Measurements from ENCODE around the gene MS4A8. TPM values are rescaled to one million over a fixed set of nuclear protein-coding genes. Genes with fewer than 3 reads are reported as not detected.
"Not testable (repeated sequence)": the region's sequence is repeated elsewhere in the genome, so short reads cannot be mapped to it uniquely, and the experiment has no call there.

MS4A8 gene
- total and polyA plus RNA-seq, 10 of the 15 experiments (the other 5 are each of a cell fraction or from before 2014, with no cell fraction given) = 0.04 TPM; not detected in 9

- no peak for TF ChIP-seq ASH2L (IDR thresholded peaks at IDR 0.05; ENCODE audit: borderline replicate concordance, low read depth)
- no peak for TF ChIP-seq BMI1 (IDR thresholded peaks at IDR 0.05; ENCODE audit: borderline replicate concordance)
Measured at GRCh38 chr11:60711276-60711675, 11.9 kb downstream of the MS4A8 start (continued).

- ATAC-seq; H3K4me2 ChIP-seq (ENCODE audit: control insufficient read depth, insufficient read depth); DNase-seq (ENCODE audit: low read depth, low spot score); H3K9me3 ChIP-seq (replicated peaks; ENCODE audit: control insufficient read depth, insufficient read depth, low read length); BruUV-seq (replicated peaks); RAD21 ChIA-PET (ENCODE audit: unreplicated experiment); SMC1A ChIA-PET (ENCODE audit: uncharacterized antibody, unreplicated experiment); H3K4me1 ChIP-seq (ENCODE audit: control insufficient read depth, insufficient read depth, low read length); in situ Hi-C loops (cut with MboI); H2AFZ ChIP-seq (ENCODE audit: control insufficient read depth, low read depth, low read length); H4K20me1 ChIP-seq (ENCODE audit: control insufficient read depth, insufficient read depth); CTCF ChIA-PET; H3K9ac ChIP-seq (ENCODE audit: control insufficient read depth, insufficient read depth, low read length); POLR2A ChIA-PET; intact Hi-C loops (cut with micrococcal nuclease; ENCODE audit: unreplicated experiment); H3K4me3 ChIP-seq; FAIRE-seq; H3K79me2 ChIP-seq (ENCODE audit: control insufficient read depth, insufficient read depth, low read length); H3K27ac ChIP-seq (ENCODE audit: control insufficient read depth, insufficient read depth); H3K27me3 ChIP-seq (replicated peaks in 1 of 2; ENCODE audit: control insufficient read depth in 2 of 2, insufficient read depth in 2 of 2, low read length in 1 of 2); H3K36me3 ChIP-seq (ENCODE audit: control insufficient read depth in 2 of 2, insufficient read depth in 2 of 2, low read length in 1 of 2): not testable (repeated sequence)
- 52% methylated on average over 6 of the region's 6 CpGs for WGBS (ENCODE audit: insufficient coverage, insufficient replicate concordance, low lambda C conversion rate, missing lambda C conversion rate)
Measured at GRCh38 chr11:60713423-60713822, 14.0 kb downstream of the MS4A8 start.

GRCh38 chr11:60717956-60718355, 18.5 kb downstream of the MS4A8 start:
- no peak overlapping the region for H3K4me3 ChIP-seq
- CTCF ChIA-PET = no interaction called here
- H3K36me3 ChIP-seq (ENCODE audit: control insufficient read depth in 2 of 2, insufficient read depth in 2 of 2, low read length in 1 of 2) = no peaks in the 10 kb centered on the region
- no peaks in the 10 kb centered on the region for H3K79me2 ChIP-seq (ENCODE audit: control insufficient read depth, insufficient read depth, low read length)
- no peaks in the 10 kb centered on the region; a peak in 1 of 4 replicates for H3K27me3 ChIP-seq (replicated peaks in 1 of 2; ENCODE audit: control insufficient read depth in 2 of 2, insufficient read depth in 2 of 2, low read length in 1 of 2)
- POLR2A ChIA-PET = no interaction called here
- in situ Hi-C loops (cut with MboI) (no loop called here), intact Hi-C loops (cut with micrococcal nuclease; ENCODE audit: unreplicated experiment) (no loop called here)
- FAIRE-seq (no peak), ATAC-seq (no peak), DNase-seq (ENCODE audit: low read depth, low spot score) (no peak)
- H2AFZ ChIP-seq (ENCODE audit: control insufficient read depth, low read depth, low read length) = no peak overlapping the region
- H3K4me1 ChIP-seq (ENCODE audit: control insufficient read depth, insufficient read depth, low read length) = no peaks in the 10 kb centered on the region
- H3K27ac ChIP-seq (ENCODE audit: control insufficient read depth, insufficient read depth) = no peak overlapping the region
- no peaks in the 10 kb centered on the region for H4K20me1 ChIP-seq (ENCODE audit: control insufficient read depth, insufficient read depth)
- SMC1A ChIA-PET (ENCODE audit: uncharacterized antibody, unreplicated experiment) = interaction anchor here (1.3 to 1.5 kb wide), 2 partner anchors 21 to 110 kb away, joined by 3 to 5 read pairs; no protein-coding TSS in a partner anchor
- no TSS peak for BruUV-seq (replicated peaks)
- WGBS (ENCODE audit: insufficient coverage, insufficient replicate concordance, low lambda C conversion rate, missing lambda C conversion rate) = 9% methylated on average over 5 of the region's 5 CpGs
- RAD21 ChIA-PET (ENCODE audit: unreplicated experiment) = no interaction called here
- no peak overlapping the region for H3K9ac ChIP-seq (ENCODE audit: control insufficient read depth, insufficient read depth, low read length)
- no peak overlapping the region for H3K4me2 ChIP-seq (ENCODE audit: control insufficient read depth, insufficient read depth)
- H3K9me3 ChIP-seq (replicated peaks; ENCODE audit: control insufficient read depth, insufficient read depth, low read length) = peaks cover 6% of the 10 kb centered on the region; the same call in 2 of the 3 replicates
- TF ChIP-seq POLR2A (IDR thresholded peaks at IDR 0.05; ENCODE audit: low read depth, low read length) = no peak
- TF ChIP-seq FOXM1 (IDR thresholded peaks at IDR 0.05; ENCODE audit: low read depth, low read length) = no peak
- TF ChIP-seq TARDBP (IDR thresholded peaks at IDR 0.05; ENCODE audit: borderline replicate concordance) = no peak
- TF ChIP-seq POLR2AphosphoS2 (IDR thresholded peaks at IDR 0.05; ENCODE audit: low read depth, low read length) = no peak
- no peak for TF ChIP-seq E2F8 (IDR thresholded peaks at IDR 0.05; ENCODE audit: low read depth, partially characterized antibody)
- TF ChIP-seq EP300 (IDR thresholded peaks at IDR 0.05; ENCODE audit: borderline replicate concordance in 1 of 2, control insufficient read depth in 1 of 2, low read depth in 2 of 2, low read length in 2 of 2) = no peak
- TF ChIP-seq IRF3 (IDR thresholded peaks at IDR 0.05) = no peak
- TF ChIP-seq KDM1A (IDR thresholded peaks at IDR 0.05; ENCODE audit: borderline replicate concordance) = no peak
- TF ChIP-seq NFIC (IDR thresholded peaks at IDR 0.05; ENCODE audit: low read depth, low read length) = no peak
- no peak for TF ChIP-seq RBBP5 (conservative IDR thresholded peaks at IDR 0.05)
- TF ChIP-seq SRF (IDR thresholded peaks at IDR 0.05; ENCODE audit: low read depth in 2 of 2, low read length in 2 of 2) = no peak

All from GM12878 (cell line).